GM21619 (cell line): ENCODE measurements around the gene LHX5.

Experiments
- ATAC-seq: cut with Tn5 transposase; IDR thresholded peaks from one replicate; pipeline ENCODE4 v1.9.1; 2021; ENCODE audit not compliant: unreplicated experiment

The LHX5 gene

GRCh38 chr12:113478351-113479011, 6.8 kb upstream of the LHX5 start:
- ATAC-seq: no peak

DNA sequence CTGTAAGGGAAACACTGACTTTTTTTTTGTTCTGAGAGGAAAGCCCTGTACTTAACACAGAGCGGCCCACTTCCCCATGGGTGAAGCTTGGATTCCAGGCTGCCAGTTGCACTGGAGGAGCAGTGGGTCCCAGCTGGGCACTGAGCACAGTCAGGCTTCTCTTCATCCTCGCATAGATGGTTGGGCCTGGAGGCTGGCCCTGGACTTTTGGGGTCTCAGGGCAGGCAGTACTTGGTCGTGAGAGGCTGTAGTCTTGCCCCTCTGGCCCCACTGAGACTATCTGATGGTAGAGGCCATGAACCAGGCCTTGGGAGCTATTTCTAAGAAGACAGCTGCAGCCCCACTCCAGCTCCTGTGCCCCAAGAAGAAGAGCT, 6.2 kb upstream of the LHX5 start:
- ATAC-seq: no peak

DNA sequence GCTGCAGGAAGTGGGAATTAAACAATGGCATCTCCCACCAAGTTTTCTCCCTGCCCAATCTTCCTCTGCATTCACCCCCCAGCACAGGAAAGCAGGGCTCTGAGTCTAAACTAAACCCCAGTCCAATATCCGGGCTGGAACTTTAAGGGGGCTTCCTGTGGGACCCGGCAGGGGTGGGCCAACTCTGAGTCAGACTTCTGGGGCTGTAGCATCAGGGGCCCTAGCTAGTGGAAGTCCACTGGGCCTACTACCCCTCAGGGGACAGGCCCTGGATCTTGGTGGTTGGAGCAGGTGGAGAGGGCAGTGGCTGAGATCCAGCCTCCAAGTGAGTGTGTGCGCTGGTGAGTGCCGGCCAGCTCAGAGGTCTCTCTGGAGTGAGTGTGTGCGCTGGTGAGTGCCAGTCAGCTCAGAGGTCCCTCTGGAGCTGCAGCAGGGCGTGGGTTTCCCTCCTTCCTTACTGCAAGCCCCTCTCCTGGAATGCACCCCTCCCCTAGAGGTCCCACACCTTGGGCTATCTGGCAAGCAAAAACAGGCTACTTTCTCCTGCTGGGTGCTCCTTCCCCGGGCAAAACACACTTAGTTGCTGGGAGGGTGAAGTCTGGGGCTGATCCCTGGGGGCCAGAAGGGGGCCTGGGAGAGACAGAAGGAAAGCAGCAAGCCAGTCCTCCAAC, 5.6 kb upstream of the LHX5 start:
- no peak for ATAC-seq

DNA sequence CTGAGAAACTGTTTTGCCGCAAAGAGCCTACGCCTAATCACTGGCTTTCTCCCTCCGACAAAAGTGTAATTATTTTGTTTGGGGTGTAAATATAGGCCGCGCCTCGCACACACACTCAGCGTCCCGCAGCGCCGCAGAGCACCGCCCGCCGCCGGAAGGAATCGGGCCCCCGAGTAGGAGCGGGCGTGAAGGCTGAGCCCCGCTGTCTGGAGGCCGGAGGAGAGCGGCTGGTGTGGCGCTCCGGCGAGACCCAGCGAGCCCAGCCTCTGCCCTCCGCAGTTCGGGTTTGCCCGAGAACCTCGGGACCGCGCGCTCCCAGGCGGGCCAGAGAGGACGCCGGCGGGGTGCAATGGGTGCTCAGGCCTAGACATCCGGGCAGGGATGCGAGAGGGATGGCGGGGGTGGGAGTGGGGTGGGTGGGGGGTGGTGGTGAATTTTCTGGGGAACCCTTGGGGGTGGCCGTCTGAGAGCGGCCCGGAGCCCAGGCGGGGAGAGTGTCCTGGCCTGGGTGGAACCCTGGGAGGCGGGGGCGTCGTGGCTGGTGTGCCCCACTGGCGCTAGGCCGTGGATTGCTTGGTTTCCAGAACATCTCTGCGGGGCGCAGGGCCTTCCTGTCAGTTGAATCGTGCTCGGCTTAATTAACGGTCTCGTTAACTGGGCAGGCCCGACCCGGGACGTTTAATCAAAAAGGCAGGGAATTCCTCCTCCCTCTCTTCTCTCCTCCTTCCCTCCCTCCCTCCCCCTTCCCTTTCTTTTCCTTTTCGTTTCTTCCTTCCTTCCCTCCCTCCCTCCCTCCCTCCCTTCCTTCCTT, 4.7 kb upstream of the LHX5 start:
- no peak for ATAC-seq

GRCh38 chr12:113475451-113476175, 3.9 kb upstream of the LHX5 start:
- ATAC-seq: no peak

DNA sequence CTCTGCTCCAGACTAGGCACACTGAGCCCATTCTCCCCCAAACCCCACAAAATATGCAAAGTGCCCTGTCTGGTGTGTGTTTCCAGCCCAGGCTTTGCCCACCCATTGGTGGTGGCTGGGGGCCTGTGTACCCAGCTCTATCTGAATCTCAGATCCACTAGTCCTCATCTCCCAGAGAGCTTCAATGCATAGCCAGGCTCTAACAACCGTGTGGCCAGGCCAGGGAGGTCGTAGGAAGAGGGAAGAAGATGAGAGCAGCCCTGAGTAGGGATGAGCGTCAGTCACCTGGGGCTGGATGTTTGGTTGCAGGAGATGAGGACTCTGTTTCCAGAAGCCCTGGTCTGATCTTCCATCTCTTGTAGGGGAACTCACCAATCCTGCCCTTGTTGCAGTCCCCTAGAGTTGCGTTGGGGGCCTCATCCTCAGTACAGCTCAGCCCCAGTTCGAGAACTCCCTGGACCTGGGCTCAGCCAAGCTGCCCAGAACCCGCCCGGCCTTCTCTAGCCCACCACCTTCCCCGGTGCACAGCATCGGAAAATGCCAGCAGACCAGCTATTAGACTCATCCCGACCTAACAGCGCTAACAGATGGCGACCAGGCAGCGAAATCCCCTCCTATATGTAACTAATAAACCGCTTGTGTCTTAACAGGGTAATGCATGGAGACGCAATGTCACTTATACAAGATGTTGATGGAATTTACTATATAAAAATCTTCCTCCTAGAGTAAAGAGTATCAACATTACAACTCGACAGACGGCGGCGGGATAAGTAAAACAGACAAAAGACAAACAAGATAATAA, 3.2 kb upstream of the LHX5 start:
- no peak for ATAC-seq

DNA sequence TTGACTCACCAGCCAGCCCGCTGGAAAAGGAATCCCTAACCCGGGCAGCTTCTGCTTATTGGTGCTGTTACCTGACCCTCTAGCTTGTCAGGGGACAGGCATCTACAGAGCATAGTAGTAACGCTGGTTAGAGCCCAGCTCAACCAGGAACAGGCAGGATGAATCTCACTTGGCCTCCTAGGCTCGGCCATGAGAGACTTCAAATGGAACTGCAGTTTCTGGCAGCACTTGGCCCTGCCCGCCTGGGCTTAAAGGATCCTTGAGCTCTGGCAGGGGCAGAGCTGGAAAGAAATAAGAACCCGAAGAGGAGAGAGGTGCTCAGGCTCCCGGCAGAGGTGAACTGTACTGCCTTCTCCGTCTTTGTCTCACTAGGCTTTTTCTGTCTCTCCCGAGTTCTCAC, 2.3 kb upstream of the LHX5 start:
- ATAC-seq: no peak

GRCh38 chr12:113473400-113473799, 1.7 kb upstream of the LHX5 start:
- ATAC-seq: no peak

DNA sequence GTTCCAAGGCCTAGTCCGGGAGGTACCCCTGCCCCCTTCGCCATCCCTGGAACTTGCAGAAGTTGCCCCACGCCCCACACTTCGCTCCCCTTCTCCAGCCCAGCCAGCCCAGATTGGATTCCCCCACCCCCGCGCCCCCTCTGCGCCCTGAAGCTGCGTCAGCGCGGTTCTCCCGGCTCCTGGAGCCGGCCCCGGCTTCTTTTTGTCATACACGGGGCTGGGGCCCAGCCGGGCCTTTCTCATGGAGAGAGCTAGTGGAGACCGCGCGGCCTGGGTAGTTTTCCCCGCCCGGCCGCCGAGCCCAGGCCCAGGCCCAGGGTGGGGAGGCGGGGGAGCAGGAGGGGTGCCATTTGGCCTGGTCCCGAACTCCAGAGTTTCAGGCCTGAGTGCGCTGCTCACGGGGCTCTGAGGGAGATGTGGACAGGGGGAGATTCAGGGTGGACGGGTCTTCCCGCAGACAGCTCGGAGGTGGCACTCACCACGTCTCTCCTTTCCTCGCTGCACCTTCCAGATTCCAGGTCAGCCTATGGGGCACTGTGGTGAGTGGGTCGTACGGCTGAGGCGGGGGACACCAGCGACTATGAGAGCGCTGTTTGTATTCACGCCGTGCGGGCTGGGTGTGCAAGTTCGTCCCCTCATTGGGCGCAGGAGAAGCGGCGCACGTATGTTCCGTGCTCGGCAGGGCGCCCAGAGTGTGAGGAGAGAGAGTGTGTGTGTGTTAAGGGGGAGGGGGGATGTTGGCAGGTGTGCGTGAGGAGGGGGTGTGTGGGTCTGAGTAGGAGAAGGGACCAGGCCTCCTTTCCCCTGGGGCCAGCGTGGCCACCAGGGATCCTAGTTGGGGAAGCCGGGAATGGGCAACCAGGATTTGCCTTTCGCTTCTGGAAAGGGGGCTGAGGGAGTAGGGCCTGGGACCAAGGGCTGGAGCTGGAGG, 785 bp upstream of the LHX5 start:
- no peak for ATAC-seq

- ATAC-seq: no peak
Observed at GRCh38 chr12:113470871-113471618, 626 bp downstream of the LHX5 start.

- no peak for ATAC-seq
Observed at GRCh38 chr12:113469949-113470743, 1.5 kb downstream of the LHX5 start.

DNA sequence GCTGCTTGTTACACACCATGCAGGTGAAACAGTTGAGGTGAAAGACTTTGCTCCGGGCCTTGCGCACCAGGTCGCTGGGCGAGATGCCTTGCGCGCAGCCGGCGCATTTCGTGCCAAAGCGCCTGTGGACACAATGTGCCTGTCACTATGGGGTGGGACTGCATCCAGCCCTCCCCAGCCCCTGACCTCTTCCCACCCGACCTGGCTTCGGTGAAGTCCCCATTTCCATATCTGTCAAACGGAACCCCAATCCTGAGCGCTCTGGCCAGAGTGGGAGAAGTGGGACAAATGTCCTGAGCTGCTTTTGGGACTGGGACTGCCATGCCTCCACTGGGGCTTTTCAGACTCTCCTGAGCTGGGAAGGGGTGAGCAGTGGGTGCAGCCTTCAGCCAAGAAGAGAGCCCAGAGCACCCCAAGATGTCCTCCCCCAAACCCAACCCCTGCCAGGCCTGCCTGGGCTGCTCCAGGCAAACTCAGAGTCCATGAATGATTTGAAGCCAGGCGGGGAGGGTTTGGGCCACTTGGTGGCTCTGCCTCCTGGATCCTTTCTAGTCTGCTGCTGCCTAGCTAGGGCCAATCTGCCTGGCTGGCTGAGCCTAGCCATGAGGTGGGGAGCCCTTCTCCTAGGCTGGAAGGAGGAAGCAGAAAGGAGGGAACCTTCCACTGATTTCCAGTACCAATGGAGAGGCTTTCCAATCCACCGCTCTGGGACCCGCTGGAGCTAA, 2.3 kb downstream of the LHX5 start:
- no peak for ATAC-seq

GRCh38 chr12:113468365-113469223, 3.1 kb downstream of the LHX5 start:
- ATAC-seq: no peak

DNA sequence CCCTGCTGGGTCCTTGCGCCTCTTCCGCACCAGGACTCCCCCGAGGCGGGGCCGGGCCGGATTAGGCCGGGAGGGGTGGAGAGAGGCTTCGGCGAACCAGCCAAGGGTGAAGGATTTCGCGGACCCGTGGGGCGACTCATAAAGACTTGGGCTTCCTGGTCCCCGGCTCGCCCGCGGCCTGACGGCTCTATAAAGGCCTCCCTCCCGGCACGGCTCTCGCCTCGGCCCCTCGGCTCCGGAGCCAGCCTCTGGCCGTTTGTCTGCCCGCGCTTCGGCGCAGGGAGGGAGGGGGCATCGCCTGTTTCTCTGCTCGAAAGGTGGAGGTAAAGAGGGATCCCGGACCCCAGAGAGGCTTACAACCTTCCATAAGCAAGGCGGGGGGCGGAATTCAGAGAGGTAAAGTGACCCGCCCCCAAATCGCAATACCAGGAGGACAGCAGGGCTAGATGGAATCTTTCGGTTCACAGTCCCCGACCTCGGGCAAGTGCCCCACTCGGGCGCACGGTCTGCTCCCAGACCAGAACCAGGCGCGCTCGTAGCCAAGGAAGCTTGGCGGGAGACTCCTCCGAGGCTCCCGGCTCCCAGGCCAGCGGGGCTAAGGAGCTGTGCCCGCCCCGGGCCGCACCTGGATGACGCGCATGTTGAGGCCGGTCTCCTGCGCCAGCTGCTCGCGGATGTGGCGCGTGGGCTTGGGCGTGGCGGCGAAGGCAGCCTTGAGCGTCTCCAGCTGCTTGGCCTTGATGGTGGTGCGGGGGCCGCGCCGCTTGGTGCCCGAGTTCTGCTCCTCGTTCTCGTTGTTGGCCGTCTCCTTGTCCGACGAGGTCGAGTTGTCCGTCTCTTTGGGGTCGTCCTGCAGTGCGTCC, 3.9 kb downstream of the LHX5 start:
- no peak for ATAC-seq

DNA sequence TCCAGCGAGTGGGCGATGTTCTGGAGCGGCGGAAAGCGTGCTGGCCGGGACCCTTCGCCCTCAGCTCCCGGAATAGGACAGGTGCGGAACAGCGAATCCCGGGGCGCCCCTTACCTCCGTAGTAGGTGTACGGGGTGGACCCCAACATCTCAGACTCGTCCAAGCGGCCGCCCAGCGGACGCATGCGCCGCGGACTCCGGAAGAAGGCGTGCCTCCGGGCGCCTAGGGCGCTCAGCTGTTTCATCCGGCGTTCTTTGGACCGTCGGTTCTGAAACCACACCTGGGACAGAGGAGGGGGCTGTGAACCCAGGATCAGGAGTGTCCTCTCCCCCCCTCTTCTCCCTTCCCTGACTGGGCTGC, 4.5 kb downstream of the LHX5 start:
- no peak for ATAC-seq
